WTC11 (cell line): ENCODE measurements around the gene GPR155.

Source experiments
- FOXK1 ChIP-seq: sonication (generic); formaldehyde crosslinking; IDR thresholded peaks from 2 replicates; pipeline ENCODE4 v1.8.0; 2022; ENCODE audit warnings: mild to moderate bottlenecking, moderate library complexity, missing genetic modification reagents
- FOXP1 ChIP-seq: sonication (generic); formaldehyde crosslinking; IDR thresholded peaks from 2 replicates; pipeline ENCODE4 v1.8.0; 2022; ENCODE audit warnings: missing genetic modification reagents, mild to moderate bottlenecking, moderate library complexity, borderline replicate concordance
- TF ChIP-seq, protein P1 (sequence below): sonication (generic); formaldehyde crosslinking; IDR thresholded peaks from 2 replicates; pipeline ENCODE4 v1.8.1; 2023; ENCODE audit warnings: mild to moderate bottlenecking, missing genetic modification reagents, moderate library complexity
- TF ChIP-seq, protein P2 (sequence below): sonication (generic); formaldehyde crosslinking; IDR thresholded peaks from 2 replicates; pipeline ENCODE4 v1.8.0; 2023; ENCODE audit warnings: mild to moderate bottlenecking, missing genetic modification reagents
- TF ChIP-seq, protein P3 (sequence below): fragments of 200-600 bp; IDR thresholded peaks from 2 replicates; pipeline ENCODE4 v1.8.0; 2022; ENCODE audit warnings: antibody characterized with exemption
- TF ChIP-seq, protein P4 (sequence below): sonication (generic); formaldehyde crosslinking; IDR thresholded peaks from 2 replicates; pipeline ENCODE4 v1.8.1; 2022; ENCODE audit warnings: low read depth, mild to moderate bottlenecking, moderate library complexity, missing genetic modification reagents, borderline replicate concordance

DNA sequence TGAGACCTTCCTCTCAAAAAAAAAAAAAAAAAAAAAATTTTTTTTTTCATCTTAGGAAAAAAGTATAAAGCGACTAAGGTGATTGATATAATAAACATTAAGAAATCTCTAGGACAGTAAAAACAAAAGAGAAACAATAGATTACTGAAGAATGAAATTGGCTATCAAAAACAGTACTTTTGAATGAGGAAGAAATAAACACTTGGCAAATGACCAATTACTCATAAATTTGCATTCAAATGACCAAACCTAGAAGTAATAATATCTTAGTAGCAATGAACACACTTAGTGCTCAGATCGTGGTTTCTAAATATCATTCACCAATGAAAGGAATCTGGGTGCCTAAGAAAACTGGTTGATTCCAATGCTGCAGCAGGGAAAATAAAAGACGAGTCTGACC is 101.6 kb downstream of the GPR155 start:
- no peak for TF ChIP-seq FOXP1
- TF ChIP-seq, protein P1, sequence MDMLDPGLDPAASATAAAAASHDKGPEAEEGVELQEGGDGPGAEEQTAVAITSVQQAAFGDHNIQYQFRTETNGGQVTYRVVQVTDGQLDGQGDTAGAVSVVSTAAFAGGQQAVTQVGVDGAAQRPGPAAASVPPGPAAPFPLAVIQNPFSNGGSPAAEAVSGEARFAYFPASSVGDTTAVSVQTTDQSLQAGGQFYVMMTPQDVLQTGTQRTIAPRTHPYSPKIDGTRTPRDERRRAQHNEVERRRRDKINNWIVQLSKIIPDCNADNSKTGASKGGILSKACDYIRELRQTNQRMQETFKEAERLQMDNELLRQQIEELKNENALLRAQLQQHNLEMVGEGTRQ (CRISPR knock-in tag): no peak
- TF ChIP-seq, protein P2, sequence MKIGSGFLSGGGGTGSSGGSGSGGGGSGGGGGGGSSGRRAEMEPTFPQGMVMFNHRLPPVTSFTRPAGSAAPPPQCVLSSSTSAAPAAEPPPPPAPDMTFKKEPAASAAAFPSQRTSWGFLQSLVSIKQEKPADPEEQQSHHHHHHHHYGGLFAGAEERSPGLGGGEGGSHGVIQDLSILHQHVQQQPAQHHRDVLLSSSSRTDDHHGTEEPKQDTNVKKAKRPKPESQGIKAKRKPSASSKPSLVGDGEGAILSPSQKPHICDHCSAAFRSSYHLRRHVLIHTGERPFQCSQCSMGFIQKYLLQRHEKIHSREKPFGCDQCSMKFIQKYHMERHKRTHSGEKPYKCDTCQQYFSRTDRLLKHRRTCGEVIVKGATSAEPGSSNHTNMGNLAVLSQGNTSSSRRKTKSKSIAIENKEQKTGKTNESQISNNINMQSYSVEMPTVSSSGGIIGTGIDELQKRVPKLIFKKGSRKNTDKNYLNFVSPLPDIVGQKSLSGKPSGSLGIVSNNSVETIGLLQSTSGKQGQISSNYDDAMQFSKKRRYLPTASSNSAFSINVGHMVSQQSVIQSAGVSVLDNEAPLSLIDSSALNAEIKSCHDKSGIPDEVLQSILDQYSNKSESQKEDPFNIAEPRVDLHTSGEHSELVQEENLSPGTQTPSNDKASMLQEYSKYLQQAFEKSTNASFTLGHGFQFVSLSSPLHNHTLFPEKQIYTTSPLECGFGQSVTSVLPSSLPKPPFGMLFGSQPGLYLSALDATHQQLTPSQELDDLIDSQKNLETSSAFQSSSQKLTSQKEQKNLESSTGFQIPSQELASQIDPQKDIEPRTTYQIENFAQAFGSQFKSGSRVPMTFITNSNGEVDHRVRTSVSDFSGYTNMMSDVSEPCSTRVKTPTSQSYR: no peak
- TF ChIP-seq FOXK1 (CRISPR knock-in tag): no peak
- TF ChIP-seq, protein P3, sequence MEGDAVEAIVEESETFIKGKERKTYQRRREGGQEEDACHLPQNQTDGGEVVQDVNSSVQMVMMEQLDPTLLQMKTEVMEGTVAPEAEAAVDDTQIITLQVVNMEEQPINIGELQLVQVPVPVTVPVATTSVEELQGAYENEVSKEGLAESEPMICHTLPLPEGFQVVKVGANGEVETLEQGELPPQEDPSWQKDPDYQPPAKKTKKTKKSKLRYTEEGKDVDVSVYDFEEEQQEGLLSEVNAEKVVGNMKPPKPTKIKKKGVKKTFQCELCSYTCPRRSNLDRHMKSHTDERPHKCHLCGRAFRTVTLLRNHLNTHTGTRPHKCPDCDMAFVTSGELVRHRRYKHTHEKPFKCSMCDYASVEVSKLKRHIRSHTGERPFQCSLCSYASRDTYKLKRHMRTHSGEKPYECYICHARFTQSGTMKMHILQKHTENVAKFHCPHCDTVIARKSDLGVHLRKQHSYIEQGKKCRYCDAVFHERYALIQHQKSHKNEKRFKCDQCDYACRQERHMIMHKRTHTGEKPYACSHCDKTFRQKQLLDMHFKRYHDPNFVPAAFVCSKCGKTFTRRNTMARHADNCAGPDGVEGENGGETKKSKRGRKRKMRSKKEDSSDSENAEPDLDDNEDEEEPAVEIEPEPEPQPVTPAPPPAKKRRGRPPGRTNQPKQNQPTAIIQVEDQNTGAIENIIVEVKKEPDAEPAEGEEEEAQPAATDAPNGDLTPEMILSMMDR: no peak
- TF ChIP-seq, protein P4, sequence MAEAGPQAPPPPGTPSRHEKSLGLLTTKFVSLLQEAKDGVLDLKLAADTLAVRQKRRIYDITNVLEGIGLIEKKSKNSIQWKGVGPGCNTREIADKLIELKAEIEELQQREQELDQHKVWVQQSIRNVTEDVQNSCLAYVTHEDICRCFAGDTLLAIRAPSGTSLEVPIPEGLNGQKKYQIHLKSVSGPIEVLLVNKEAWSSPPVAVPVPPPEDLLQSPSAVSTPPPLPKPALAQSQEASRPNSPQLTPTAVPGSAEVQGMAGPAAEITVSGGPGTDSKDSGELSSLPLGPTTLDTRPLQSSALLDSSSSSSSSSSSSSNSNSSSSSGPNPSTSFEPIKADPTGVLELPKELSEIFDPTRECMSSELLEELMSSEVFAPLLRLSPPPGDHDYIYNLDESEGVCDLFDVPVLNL (CRISPR knock-in tag): no peak
